Calu3 (cell line): ENCODE measurements around the gene FRK. TPM values are rescaled to one million over a fixed set of nuclear protein-coding genes. Genes with fewer than 3 reads are reported as not detected.
"Not testable (repeated sequence)": the region's sequence is repeated elsewhere in the genome, so short reads cannot be mapped to it uniquely, and the experiment has no call there.

Experiments used
- BruUV-seq: library from RNA; stranded (reverse); fragments of 400-500 nt; replicated peaks from 2 replicates; lab custom pipeline; 2021; lab: Mats Ljungman, UMichigan
- CTCF ChIA-PET: fragments of 300-600 bp; sonication (Branson Sonifier 250); formaldehyde crosslinking; loops from one replicate; lab custom pipeline; 2022; ENCODE audit warnings: antibody characterized with exemption; lab: Charles Lee
- DNase-seq: peaks from one replicate; pipeline ENCODE4 v3.0.0; 2022
- H3K27ac Mint-ChIP-seq: one replicate; pipeline ENCODE4 v1.8.0; 2022; ENCODE audit warnings: mixed read lengths; ENCODE audit not compliant: unreplicated experiment
- H3K27me3 Mint-ChIP-seq: one replicate; pipeline ENCODE4 v1.8.0; 2022; ENCODE audit warnings: mixed read lengths; ENCODE audit not compliant: unreplicated experiment
- H3K36me3 Mint-ChIP-seq: one replicate; pipeline ENCODE4 v1.8.0; 2022; ENCODE audit warnings: mild to moderate bottlenecking, moderate library complexity, mixed read lengths; ENCODE audit not compliant: insufficient read depth, unreplicated experiment
- H3K4me1 Mint-ChIP-seq: one replicate; pipeline ENCODE4 v1.8.0; 2022; ENCODE audit warnings: mild to moderate bottlenecking, low read depth, mixed read lengths; ENCODE audit not compliant: unreplicated experiment
- H3K4me3 Mint-ChIP-seq: one replicate; pipeline ENCODE4 v1.8.0; 2022; ENCODE audit warnings: mild to moderate bottlenecking, low read depth, moderate library complexity, mixed read lengths; ENCODE audit not compliant: unreplicated experiment
- H3K9me3 Mint-ChIP-seq: one replicate; pipeline ENCODE4 v1.8.0; 2022; ENCODE audit warnings: low read depth, mixed read lengths; ENCODE audit not compliant: unreplicated experiment
- intact Hi-C: fragments of 100-400 bp; cut with micrococcal nuclease; formaldehyde crosslinking; loops from one replicate; pipeline ENCODE4 v1.10.0; 2022; ENCODE audit not compliant: unreplicated experiment
- total RNA-seq: library from RNA; stranded (reverse); gene quantifications from 2 replicates; pipeline ENCODE4 v1.2.3, GENCODE V29; 2022
- TF ChIP-seq, protein P1 (sequence below): fragments of 200-600 bp; IDR thresholded peaks from one replicate; pipeline ENCODE4 v1.8.0; 2022; ENCODE audit warnings: antibody characterized with exemption; ENCODE audit not compliant: unreplicated experiment

Gene FRK
- total RNA-seq, 1 experiment from 2014 or later, result 21.2 TPM

DNA sequence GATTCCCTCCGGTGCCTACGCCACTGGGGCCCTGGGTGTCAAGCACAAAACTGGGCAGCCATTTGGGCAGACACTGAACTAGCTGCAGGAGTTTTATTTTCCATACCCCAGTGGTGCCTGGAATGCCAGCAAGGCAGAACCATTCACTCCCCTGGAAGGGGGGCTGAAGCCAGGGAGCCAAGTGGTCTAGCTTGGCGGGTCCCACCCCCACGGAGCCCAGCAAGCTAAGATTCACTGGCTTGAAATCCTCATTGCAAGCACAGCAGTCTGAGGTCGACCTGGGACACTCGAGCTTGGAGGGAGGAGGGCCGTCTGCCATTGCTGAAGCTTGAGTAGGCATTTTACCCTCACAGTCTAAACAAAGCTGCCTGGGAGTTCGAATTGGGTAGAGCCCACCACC, 125.3 kb downstream of the FRK start:
- Mint-ChIP-seq H3K36me3 (peaks cover 14% of the 10 kb centered on the region), H3K9me3 (no peaks in the 10 kb centered on the region), H3K27me3 (no peaks in the 10 kb centered on the region), H3K4me1 (peaks cover 18% of the 10 kb centered on the region), H3K27ac (no peak overlapping the region), H3K4me3 (no peak overlapping the region)
- no peak for DNase-seq
- TF ChIP-seq, protein P1, sequence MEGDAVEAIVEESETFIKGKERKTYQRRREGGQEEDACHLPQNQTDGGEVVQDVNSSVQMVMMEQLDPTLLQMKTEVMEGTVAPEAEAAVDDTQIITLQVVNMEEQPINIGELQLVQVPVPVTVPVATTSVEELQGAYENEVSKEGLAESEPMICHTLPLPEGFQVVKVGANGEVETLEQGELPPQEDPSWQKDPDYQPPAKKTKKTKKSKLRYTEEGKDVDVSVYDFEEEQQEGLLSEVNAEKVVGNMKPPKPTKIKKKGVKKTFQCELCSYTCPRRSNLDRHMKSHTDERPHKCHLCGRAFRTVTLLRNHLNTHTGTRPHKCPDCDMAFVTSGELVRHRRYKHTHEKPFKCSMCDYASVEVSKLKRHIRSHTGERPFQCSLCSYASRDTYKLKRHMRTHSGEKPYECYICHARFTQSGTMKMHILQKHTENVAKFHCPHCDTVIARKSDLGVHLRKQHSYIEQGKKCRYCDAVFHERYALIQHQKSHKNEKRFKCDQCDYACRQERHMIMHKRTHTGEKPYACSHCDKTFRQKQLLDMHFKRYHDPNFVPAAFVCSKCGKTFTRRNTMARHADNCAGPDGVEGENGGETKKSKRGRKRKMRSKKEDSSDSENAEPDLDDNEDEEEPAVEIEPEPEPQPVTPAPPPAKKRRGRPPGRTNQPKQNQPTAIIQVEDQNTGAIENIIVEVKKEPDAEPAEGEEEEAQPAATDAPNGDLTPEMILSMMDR, result no peak
- BruUV-seq, result no TSS peak
- CTCF ChIA-PET, result interaction anchor here (0.6 kb wide), 1 partner anchor 13 kb away, joined by 3 read pairs; no protein-coding TSS in a partner anchor
- intact Hi-C loops, result no loop called here

DNA sequence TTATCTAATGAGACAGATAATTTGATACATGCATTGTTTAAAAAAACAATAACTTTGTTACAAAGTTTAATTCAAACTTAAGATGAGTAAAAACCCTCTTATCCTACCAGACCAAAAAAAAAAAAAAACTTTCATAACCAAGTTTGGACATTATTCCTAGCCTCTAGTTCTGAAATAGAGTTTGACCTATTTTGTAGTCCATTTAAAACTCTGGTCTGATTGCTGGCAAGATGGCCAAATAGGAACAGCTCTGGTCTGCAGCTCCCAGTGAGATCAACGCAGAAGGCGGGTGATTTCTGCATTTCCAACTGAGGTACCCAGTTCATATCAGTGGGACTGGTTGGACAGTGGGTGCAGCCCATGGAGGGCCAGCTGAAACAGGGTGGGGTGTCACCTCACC, 125.9 kb downstream of the FRK start:
- CTCF ChIA-PET, result no interaction called here
- H3K27ac Mint-ChIP-seq, result no peak overlapping the region
- DNase-seq, result no peak
- TF ChIP-seq, protein P1, result no peak
- H3K36me3 Mint-ChIP-seq, result peaks cover 9% of the 10 kb centered on the region
- intact Hi-C loops, result no loop called here
- H3K4me3 Mint-ChIP-seq, result no peak overlapping the region
- H3K27me3 Mint-ChIP-seq, result no peaks in the 10 kb centered on the region
- no TSS peak for BruUV-seq
- peaks cover 18% of the 10 kb centered on the region for H3K4me1 Mint-ChIP-seq
- no peaks in the 10 kb centered on the region for H3K9me3 Mint-ChIP-seq

DNA sequence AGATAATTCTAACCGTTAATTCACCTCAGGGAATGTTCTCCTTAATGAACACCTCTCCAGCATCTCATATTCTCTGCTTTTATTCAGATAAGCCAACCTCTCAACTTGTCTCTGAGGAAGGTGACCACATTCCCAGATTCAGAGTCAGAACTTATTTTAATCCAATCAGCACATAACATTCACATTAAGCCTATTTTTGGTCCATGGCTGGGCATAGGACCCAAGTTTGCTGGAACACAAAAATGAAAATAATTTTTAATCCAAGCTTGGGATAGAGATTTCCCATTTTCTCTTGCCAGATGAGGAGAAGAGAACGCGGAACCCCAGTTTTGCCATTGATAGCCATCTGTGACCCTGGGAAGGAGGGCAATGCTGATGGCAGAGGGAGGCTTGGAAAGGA, 126.5 kb downstream of the FRK start:
- no TSS peak for BruUV-seq
- CTCF ChIA-PET, result no interaction called here
- no peaks in the 10 kb centered on the region for H3K9me3 Mint-ChIP-seq
- TF ChIP-seq, protein P1, result no peak
- peaks cover 18% of the 10 kb centered on the region for H3K4me1 Mint-ChIP-seq
- intact Hi-C loops, result no loop called here
- H3K27me3 Mint-ChIP-seq, result no peaks in the 10 kb centered on the region
- DNase-seq, result no peak
- H3K36me3 Mint-ChIP-seq, result peaks cover 6% of the 10 kb centered on the region
- H3K4me3 Mint-ChIP-seq, result no peak overlapping the region
- no peak overlapping the region for H3K27ac Mint-ChIP-seq

DNA sequence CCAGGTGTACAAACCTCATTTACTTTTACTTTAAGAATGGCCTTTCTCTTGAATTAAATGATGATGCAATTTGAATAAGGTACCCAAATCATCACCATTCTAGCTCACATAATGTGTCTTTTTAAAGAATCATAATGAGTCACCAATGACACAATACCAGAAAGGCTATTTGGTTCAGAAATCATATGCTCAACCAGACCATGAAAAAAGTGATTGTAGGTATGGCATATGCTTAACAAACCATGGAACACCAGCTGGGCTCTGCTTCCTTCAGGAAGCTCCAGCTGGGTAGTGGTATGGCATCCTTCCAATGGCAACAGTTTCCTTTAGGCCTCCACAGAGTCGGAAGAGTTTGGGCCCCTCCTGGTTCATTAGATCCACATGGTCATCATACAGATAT, 128.2 kb downstream of the FRK start:
- TF ChIP-seq, protein P1, result no peak
- H3K4me1 Mint-ChIP-seq, result peaks cover 11% of the 10 kb centered on the region
- no peak for DNase-seq
- no TSS peak for BruUV-seq
- CTCF ChIA-PET, result no interaction called here
- H3K36me3 Mint-ChIP-seq, result peaks cover 10% of the 10 kb centered on the region
- H3K27ac Mint-ChIP-seq, result no peak overlapping the region
- intact Hi-C loops, result no loop called here
- H3K4me3 Mint-ChIP-seq, result no peak overlapping the region
- H3K9me3 Mint-ChIP-seq, result no peaks in the 10 kb centered on the region
- no peaks in the 10 kb centered on the region for H3K27me3 Mint-ChIP-seq

DNA sequence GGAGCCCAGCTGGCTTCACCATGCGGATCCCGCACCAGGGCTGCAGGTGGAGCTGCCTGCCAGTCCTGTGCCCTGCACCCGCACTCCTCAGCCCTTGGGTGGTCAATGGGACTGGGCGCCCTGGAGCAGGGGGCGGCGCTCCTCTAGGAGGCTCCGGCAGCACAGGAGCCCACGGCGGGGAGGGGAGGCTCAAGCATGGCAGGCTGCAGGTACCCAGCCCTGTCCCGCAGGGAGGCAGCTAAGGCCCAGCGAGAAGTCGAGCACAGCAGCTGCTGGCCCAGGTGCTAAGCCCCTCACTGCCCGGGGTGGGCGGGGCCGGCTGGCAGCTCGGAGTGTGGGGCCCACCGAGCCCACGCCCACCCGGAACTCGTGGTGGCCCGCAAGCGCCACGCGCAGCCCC, 132.7 kb downstream of the FRK start:
- H3K36me3 Mint-ChIP-seq, H3K4me3 Mint-ChIP-seq, CTCF ChIA-PET, H3K27ac Mint-ChIP-seq, intact Hi-C loops, BruUV-seq, H3K9me3 Mint-ChIP-seq, H3K4me1 Mint-ChIP-seq, DNase-seq, H3K27me3 Mint-ChIP-seq: not testable (repeated sequence)
